Left lung (tissue), 10 donors: ENCODE data around the gene EPHB1. TPM values are rescaled to one million over a fixed set of nuclear protein-coding genes. Genes with fewer than 3 reads are reported as not detected.
A peak's percentile ranks its signal among the peaks of the same experiment; 100 is the strongest.
"Not testable (repeated sequence)": the region's sequence is repeated elsewhere in the genome, so short reads cannot be mapped to it uniquely, and the experiment has no call there.

ENCODE experiments used
- ATAC-seq: fragments of 200-7000 bp; cut with Tn5 transposase; one replicate; pipeline ENCODE4 v1.9.1; 2020; ENCODE audit warnings: moderate library complexity
- DNase-seq, 4 donors: peaks; one replicate each; pipeline ENCODE4 v3.0.0-alpha.2; 2013 to 2020
- H3K27ac ChIP-seq, 2 donors: fragments of 200-600 bp; sonication (generic) in 1 of 2; one replicate each; pipeline versions ENCODE4 v1.5.0 to v1.8.0; 2020 to 2021
- H3K27me3 ChIP-seq, 2 donors: fragments of 200-600 bp; sonication (generic) in 1 of 2; one replicate each; pipeline versions ENCODE4 v1.5.0 to v1.8.0; 2020 to 2021
- H3K36me3 ChIP-seq, 2 donors: fragments of 200-600 bp; sonication (generic) in 1 of 2; one replicate each; pipeline versions ENCODE4 v1.5.0 to v1.8.0; 2020 to 2021
- H3K4me1 ChIP-seq, 2 donors: fragments of 200-600 bp; one replicate each; pipeline ENCODE4 v1.8.0; 2021
- H3K4me3 ChIP-seq, 2 donors: fragments of 200-600 bp; sonication (generic) in 1 of 2; one replicate each; pipeline versions ENCODE4 v1.5.0 to v1.8.0; 2020 to 2021; ENCODE audit warnings: mild to moderate bottlenecking in 1 of 2
- H3K9me3 ChIP-seq, 2 donors: fragments of 200-600 bp; sonication (generic) in 1 of 2; one replicate each; pipeline versions ENCODE4 v1.5.0 to v1.8.0; 2020 to 2021
- CTCF ChIP-seq, 2 donors: fragments of 200-600 bp; sonication (generic) in 1 of 2; IDR thresholded peaks; one replicate each; pipeline versions ENCODE4 v1.5.0 to v1.8.0; 2021; ENCODE audit warnings: antibody characterized with exemption in 2 of 2
- intact Hi-C, 2 donors: fragments of 100-400 bp; cut with DNase I; formaldehyde crosslinking; loops; one replicate each; pipeline versions ENCODE4 v1.11.2 to v1.14.2; 2022
- polyA plus RNA-seq, 6 donors: library from polyadenylated mRNA; unstranded; fragments of 120-200 nt; gene quantifications; one replicate each; pipeline ENCODE4 v1.2.1, GENCODE V29; 2013; ENCODE audit not compliant: insufficient read length in 6 of 6
- total RNA-seq, 2 donors: library from RNA; stranded (reverse); fragmentation: NEBNext Ultra II Directional; extraction: Animal tissue kit (Norgen Biotek cat#: 25700); gene quantifications; one replicate each; pipeline ENCODE4 v1.2.1, GENCODE V29; 2021
- donor health status: DM: no; HTN: yes; CAD: no.
- donor health status: DM: no; HTN: no; CAD: no.

Gene EPHB1
- total and polyA plus RNA-seq, 8 donors, result 1.1 to 4.3 (median 2.7) TPM

- H3K27me3 ChIP-seq, result peaks cover 7 to 51% of the 10 kb centered on the region in 2 donors
- ATAC-seq (no peak), DNase-seq (no peak)
- H3K9me3 ChIP-seq, result no peaks in the 10 kb centered on the region
- H3K27ac ChIP-seq, result no peak overlapping the region
- H3K4me3 ChIP-seq, result no peak overlapping the region
- no peaks in the 10 kb centered on the region for H3K36me3 ChIP-seq
- H3K4me1 ChIP-seq, result no peaks in the 10 kb centered on the region
- intact Hi-C loops, result no loop called here
- TF ChIP-seq CTCF (IDR thresholded peaks at IDR 0.05), result no peak
Observed at GRCh38 chr3:135033737-135034136, 238.7 kb downstream of the EPHB1 start.

GRCh38 chr3:135034291-135034768, 239.3 kb downstream of the EPHB1 start:
- DNase-seq (no peak), ATAC-seq (no peak)
- H3K27ac ChIP-seq, result no peak overlapping the region
- no peak for TF ChIP-seq CTCF (IDR thresholded peaks at IDR 0.05)
- intact Hi-C loops, result no loop called here
- no peaks in the 10 kb centered on the region for H3K9me3 ChIP-seq
- H3K4me3 ChIP-seq, result no peak overlapping the region
- no peaks in the 10 kb centered on the region for H3K4me1 ChIP-seq
- H3K27me3 ChIP-seq, result peaks cover 7 to 51% of the 10 kb centered on the region in 2 donors
- H3K36me3 ChIP-seq, result no peaks in the 10 kb centered on the region

- DNase-seq (no peak), ATAC-seq (no peak)
- H3K4me3 ChIP-seq, result no peak overlapping the region
- TF ChIP-seq CTCF (IDR thresholded peaks at IDR 0.05), result no peak
- H3K4me1 ChIP-seq, result no peaks in the 10 kb centered on the region
- no peaks in the 10 kb centered on the region for H3K36me3 ChIP-seq
- H3K27me3 ChIP-seq, result peaks cover 7 to 51% of the 10 kb centered on the region in 2 donors
- intact Hi-C loops, result no loop called here
- H3K27ac ChIP-seq, result no peak overlapping the region
- no peaks in the 10 kb centered on the region for H3K9me3 ChIP-seq
Observed at GRCh38 chr3:135034891-135035440, 239.9 kb downstream of the EPHB1 start.

GRCh38 chr3:135038186-135038585, 243.1 kb downstream of the EPHB1 start:
- DNase-seq (no peak), ATAC-seq (no peak)
- H3K27me3 ChIP-seq, result peaks cover 0 to 23% of the 10 kb centered on the region in 2 donors
- H3K36me3 ChIP-seq, result no peaks in the 10 kb centered on the region
- no peaks in the 10 kb centered on the region for H3K4me1 ChIP-seq
- H3K27ac ChIP-seq, result no peak overlapping the region
- intact Hi-C loops, result no loop called here
- no peak overlapping the region for H3K4me3 ChIP-seq
- no peak for TF ChIP-seq CTCF (IDR thresholded peaks at IDR 0.05)
- no peaks in the 10 kb centered on the region for H3K9me3 ChIP-seq

GRCh38 chr3:135039536-135039935, 244.5 kb downstream of the EPHB1 start:
- H3K27me3 ChIP-seq, ATAC-seq, H3K4me3 ChIP-seq, intact Hi-C loops, H3K36me3 ChIP-seq, H3K9me3 ChIP-seq, H3K4me1 ChIP-seq, H3K27ac ChIP-seq: not testable (repeated sequence)
- DNase-seq, result peak in 1 of 4 donors; percentile 65
